GM12891 (cell line): ENCODE measurements around the gene ASCL5.

Experiments used
- DNase-seq: peaks from one replicate; pipeline ENCODE4 v3.0.0; 2011; ENCODE audit warnings: low spot score; ENCODE audit not compliant: insufficient read length
- FAIRE-seq: peaks from 2 replicates; lab custom pipeline; 2011; peaks lifted over from hg19 to GRCh38; lab: Jason Lieb, UNC
- PAX5 ChIP-seq: IDR thresholded peaks from 2 replicates; pipeline ENCODE4 v1.6.1; 2011; ENCODE audit warnings: low read length, moderate library complexity, mild to moderate bottlenecking; ENCODE audit not compliant: insufficient read depth, severe bottlenecking
- POLR2A ChIP-seq: IDR thresholded peaks from 2 replicates; pipeline ENCODE4 v1.6.1; 2011; ENCODE audit warnings: low read depth, low read length, control low read depth
- POLR2AphosphoS5 ChIP-seq: IDR thresholded peaks from 2 replicates; pipeline ENCODE4 v1.6.1; 2011; ENCODE audit warnings: low read depth, low read length, control low read depth
- POU2F2 ChIP-seq: IDR thresholded peaks from 2 replicates; pipeline ENCODE4 v1.6.1; 2011; ENCODE audit warnings: low read depth, mild to moderate bottlenecking, control low read depth, low read length, moderate library complexity
- SPI1 ChIP-seq: IDR thresholded peaks from 2 replicates; pipeline ENCODE4 v1.6.1; 2011; ENCODE audit warnings: low read depth, low read length, control low read depth
- TAF1 ChIP-seq: IDR thresholded peaks from 2 replicates; pipeline ENCODE4 v1.6.1; 2011; ENCODE audit warnings: low read depth, low read length, control low read depth

ASCL5 gene

GRCh38 chr1:201112926-201113325 is 14.1 kb downstream of the ASCL5 start:
- DNase-seq = no peak
- FAIRE-seq = no peak
- TF ChIP-seq PAX5 = no peak
- no peak for TF ChIP-seq TAF1
- no peak for TF ChIP-seq POLR2A
- TF ChIP-seq POLR2AphosphoS5 = no peak
- no peak for TF ChIP-seq SPI1
- TF ChIP-seq POU2F2 = no peak

DNA sequence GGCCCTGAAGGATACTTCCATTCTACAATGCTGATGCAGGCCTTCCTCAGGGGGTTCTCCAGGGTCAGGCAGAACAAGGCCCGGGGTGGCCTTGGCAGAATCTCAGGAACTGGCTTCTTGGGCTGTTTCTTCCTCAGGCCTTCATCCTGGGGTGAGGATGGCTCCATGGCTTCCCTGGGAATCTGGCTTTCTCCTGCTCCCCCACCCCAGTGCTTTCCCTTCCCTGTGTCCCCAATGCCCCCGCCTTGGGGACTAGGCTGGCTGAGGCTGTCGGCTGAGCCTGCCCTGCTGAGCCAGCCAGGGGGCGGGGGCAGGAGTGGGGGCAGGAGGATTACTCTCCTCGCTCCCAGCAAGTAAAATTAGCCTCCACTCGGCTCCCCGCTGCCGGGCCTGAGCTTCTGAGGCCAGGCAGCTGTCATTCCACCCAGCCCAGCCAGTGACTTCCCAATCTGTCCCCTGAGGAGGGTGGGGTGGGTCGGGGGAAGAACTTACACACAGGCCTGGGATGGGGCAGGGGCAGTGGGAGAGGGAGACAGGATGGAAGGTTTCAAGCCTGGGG is 14.7 kb downstream of the ASCL5 start, which contains the start of gene CACNA1S:
Gene CACNA1S (minus strand): TSS at position 254 of the 559 bp plus-strand sequence. CDS start 87 bp downstream, at position 167.
- no peak for FAIRE-seq

GRCh38 chr1:201111672-201112071 is 15.3 kb downstream of the ASCL5 start:
- FAIRE-seq = no peak
- TF ChIP-seq POU2F2 (no peak), POLR2AphosphoS5 (no peak), TAF1 (no peak), SPI1 (no peak), POLR2A (no peak), PAX5 (no peak)
- no peak for DNase-seq

More for the DNA sequence above, 14.7 kb downstream of the ASCL5 start, which contains the start of gene CACNA1S:
- DNase-seq = no peak
- no peak for TF ChIP-seq POU2F2
- TF ChIP-seq POLR2A = no peak
- no peak for TF ChIP-seq POLR2AphosphoS5
- no peak for TF ChIP-seq PAX5
- TF ChIP-seq TAF1 = no peak
- TF ChIP-seq SPI1 = no peak

DNA sequence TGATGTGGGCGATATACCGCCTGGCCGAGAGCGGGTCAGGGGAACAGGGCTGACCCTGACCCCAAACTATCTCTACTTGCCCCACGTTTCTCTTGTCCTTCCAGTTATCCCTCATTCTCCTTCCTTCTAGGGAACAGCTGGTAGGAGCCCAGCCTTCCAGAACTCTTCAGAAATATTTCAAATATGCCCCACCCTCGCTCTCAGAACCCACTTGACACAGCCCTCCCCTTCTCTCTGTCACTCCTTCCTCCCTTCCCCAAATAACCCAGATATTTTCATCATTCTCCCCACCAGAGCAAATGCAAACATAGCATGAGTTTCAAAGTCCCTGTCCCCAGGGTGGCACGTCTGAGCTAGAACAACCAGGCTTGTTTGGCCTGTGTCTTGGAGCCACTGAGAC is 15.8 kb downstream of the ASCL5 start:
- no peak for TF ChIP-seq PAX5
- TF ChIP-seq SPI1 = no peak
- no peak for TF ChIP-seq POU2F2
- TF ChIP-seq TAF1 = no peak
- no peak for TF ChIP-seq POLR2A
- TF ChIP-seq POLR2AphosphoS5 = no peak
- FAIRE-seq (no peak), DNase-seq (no peak)

DNA sequence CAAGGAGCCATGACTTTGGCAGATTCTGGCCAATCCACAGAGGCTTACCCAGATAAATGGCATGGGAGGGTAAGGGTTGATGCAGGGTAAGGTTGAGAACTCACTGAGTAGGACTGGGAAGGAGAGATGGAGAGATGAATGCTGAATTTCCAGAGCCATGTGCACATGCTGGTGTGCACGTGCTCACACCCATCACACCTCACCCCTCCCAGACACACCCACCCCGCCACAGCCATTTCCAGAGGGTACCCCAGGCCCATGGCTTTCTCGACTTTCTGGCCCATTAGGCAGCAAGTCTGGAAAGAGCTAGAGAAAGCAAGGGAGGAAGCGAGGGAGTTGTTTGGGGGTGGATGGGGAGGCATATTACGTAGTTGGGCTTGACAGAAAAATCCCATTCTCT is 16.4 kb downstream of the ASCL5 start:
- TF ChIP-seq TAF1 (no peak), POLR2A (no peak), POLR2AphosphoS5 (no peak), PAX5 (no peak), SPI1 (no peak), POU2F2 (no peak)
- FAIRE-seq = no peak
- DNase-seq = no peak

GRCh38 chr1:201110138-201110537 is 16.8 kb downstream of the ASCL5 start:
- TF ChIP-seq PAX5 = no peak
- TF ChIP-seq TAF1 = no peak
- TF ChIP-seq POLR2A = no peak
- TF ChIP-seq POU2F2 = no peak
- no peak for TF ChIP-seq POLR2AphosphoS5
- no peak for TF ChIP-seq SPI1
- no peak for DNase-seq
- FAIRE-seq = no peak

- no peak for DNase-seq
- no peak for FAIRE-seq
- TF ChIP-seq POLR2AphosphoS5 = no peak
- no peak for TF ChIP-seq TAF1
- TF ChIP-seq POLR2A = no peak
- TF ChIP-seq SPI1 = no peak
- no peak for TF ChIP-seq PAX5
- TF ChIP-seq POU2F2 = no peak
These were observed 17.3 kb downstream of the ASCL5 start for GRCh38 chr1:201109651-201110050.

DNA sequence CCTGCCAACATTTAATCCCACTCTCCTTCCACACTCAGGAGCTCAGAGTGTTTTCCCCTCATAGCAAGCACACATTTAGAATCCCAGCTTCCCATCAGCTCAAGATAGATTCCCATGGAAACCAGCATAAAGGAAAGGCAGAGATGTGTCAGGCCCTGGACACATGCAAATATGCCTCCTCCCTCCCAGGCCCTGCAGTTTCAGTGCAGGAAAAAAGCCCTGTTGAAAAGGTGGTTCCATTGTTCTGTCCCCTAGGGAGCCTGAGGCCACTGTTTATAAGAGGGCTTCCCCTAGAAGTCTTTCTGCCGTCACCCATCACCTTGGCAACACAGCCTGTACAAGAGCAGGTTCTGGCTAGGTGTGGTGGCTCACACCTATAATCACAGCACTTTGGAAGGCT is 18.4 kb downstream of the ASCL5 start:
- TF ChIP-seq POLR2A (no peak), SPI1 (no peak), PAX5 (no peak), POLR2AphosphoS5 (no peak), POU2F2 (no peak)
- no peak for FAIRE-seq
- DNase-seq = no peak

GRCh38 chr1:201105688-201106087 is 21.3 kb downstream of the ASCL5 start:
- FAIRE-seq = no peak
- DNase-seq = no peak
- TF ChIP-seq POLR2AphosphoS5 = no peak
- TF ChIP-seq PAX5 = no peak
- TF ChIP-seq POLR2A = no peak
- no peak for TF ChIP-seq TAF1
- no peak for TF ChIP-seq POU2F2
- TF ChIP-seq SPI1 = no peak

DNA sequence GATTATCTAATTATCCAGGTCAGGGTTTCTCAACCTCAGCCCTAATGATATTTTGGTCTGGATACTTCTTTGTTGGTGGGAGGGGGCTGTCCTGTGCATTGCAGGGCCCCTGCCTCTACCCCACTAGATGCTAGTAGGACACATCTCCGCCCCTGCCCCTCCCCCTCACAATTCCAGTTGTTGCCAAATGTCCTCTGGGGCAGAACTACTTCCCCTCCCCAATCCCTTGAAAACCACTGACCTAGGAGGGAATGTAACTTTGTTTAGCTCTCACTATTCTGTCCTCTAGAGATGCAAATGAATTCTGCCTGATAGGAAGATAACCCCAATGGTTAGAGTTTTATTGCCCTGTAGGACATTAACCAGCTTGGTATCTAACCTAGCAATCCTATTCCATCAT is 22.8 kb downstream of the ASCL5 start:
- TF ChIP-seq POLR2AphosphoS5 = no peak
- FAIRE-seq = no peak
- DNase-seq = no peak

GRCh38 chr1:201103666-201104065 is 23.3 kb downstream of the ASCL5 start:
- no peak for DNase-seq
- no peak for TF ChIP-seq SPI1
- no peak for TF ChIP-seq POU2F2
- no peak for TF ChIP-seq TAF1
- TF ChIP-seq PAX5 = no peak
- no peak for TF ChIP-seq POLR2A
- no peak for TF ChIP-seq POLR2AphosphoS5
- no peak for FAIRE-seq
